SK-N-SH (cell line): ENCODE data around the gene ASTN2.

Source experiments
- CTCF ChIP-seq: fragments of 200-600 bp; sonication (generic); IDR thresholded peaks from 2 replicates; pipeline ENCODE4 v1.6.1; 2017; ENCODE audit warnings: antibody characterized with exemption, mild to moderate bottlenecking, moderate library complexity
- JUND ChIP-seq: IDR thresholded peaks from 2 replicates; pipeline ENCODE4 v1.4.0; 2012
- RAD21 ChIP-seq: IDR thresholded peaks from 2 replicates; pipeline ENCODE4 v1.6.1; 2012; ENCODE audit warnings: mild to moderate bottlenecking, low read length
- RCOR1 ChIP-seq: fragments of 150-350 bp; IDR thresholded peaks from 2 replicates; pipeline ENCODE4 v1.6.1; 2017; ENCODE audit warnings: antibody characterized with exemption, low read length
- RFX5 ChIP-seq: IDR thresholded peaks from 2 replicates; pipeline ENCODE4 v1.6.1; 2012; ENCODE audit warnings: mild to moderate bottlenecking, improper control_type of control experiment, low read length
- RXRA ChIP-seq: IDR thresholded peaks from 2 replicates; pipeline ENCODE4 v1.4.0; 2012; ENCODE audit warnings: low read depth, mild to moderate bottlenecking, borderline replicate concordance
- TAF1 ChIP-seq: IDR thresholded peaks from 2 replicates; pipeline ENCODE4 v1.6.1; 2012; ENCODE audit warnings: low read depth, mild to moderate bottlenecking, low read length, moderate library complexity, borderline replicate concordance
- TEAD4 ChIP-seq: IDR thresholded peaks from 2 replicates; pipeline ENCODE4 v1.4.0; 2012; ENCODE audit warnings: mild to moderate bottlenecking, borderline replicate concordance; ENCODE audit not compliant: insufficient read depth
- USF1 ChIP-seq: IDR thresholded peaks from 2 replicates; pipeline ENCODE4 v1.4.0; 2012; ENCODE audit warnings: low read depth, borderline replicate concordance
- YY1 ChIP-seq: IDR thresholded peaks from 2 replicates; pipeline ENCODE4 v1.4.0; 2012; ENCODE audit warnings: low read depth, mild to moderate bottlenecking
- ZBTB33 ChIP-seq: IDR thresholded peaks from 2 replicates; pipeline ENCODE4 v1.4.0; 2012; ENCODE audit warnings: low read depth, borderline replicate concordance

- no peak for TF ChIP-seq CTCF
- no peak for TF ChIP-seq YY1
- TF ChIP-seq RFX5 = no peak
- no peak for TF ChIP-seq TAF1
- no peak for TF ChIP-seq ZBTB33
- TF ChIP-seq USF1 = no peak
- no peak for TF ChIP-seq RCOR1
- peak; percentile 34; the same call in 1 of the 2 replicates for TF ChIP-seq RXRA
- TF ChIP-seq TEAD4 = peak; percentile 67; the same call in 1 of the 2 replicates
- peak; percentile 84 for TF ChIP-seq JUND
- no peak for TF ChIP-seq RAD21
These were observed 781.6 kb downstream of the ASTN2 start for GRCh38 chr9:116632990-116633838.
